HEK293T (cell line): ENCODE results near the gene IFT88.

ENCODE experiments used
- BHLHE40 ChIP-seq: fragments of 450-650 bp; IDR thresholded peaks from 2 replicates; pipeline ENCODE4 v1.6.1; 2016; ENCODE audit warnings: mild to moderate bottlenecking, moderate library complexity, borderline replicate concordance
- FOXK2 ChIP-seq: fragments of 450-650 bp; IDR thresholded peaks from 2 replicates; pipeline ENCODE4 v1.6.1; 2016; ENCODE audit warnings: mild to moderate bottlenecking
- FOXM1 ChIP-seq: fragments of 450-650 bp; IDR thresholded peaks from 2 replicates; pipeline ENCODE4 v1.6.1; 2017; ENCODE audit warnings: mild to moderate bottlenecking, borderline replicate concordance

- TF ChIP-seq FOXM1 (no peak), BHLHE40 (no peak), FOXK2 (no peak)
These were observed 148.4 kb downstream of the IFT88 start for GRCh38 chr13:20715330-20715712.
